Measurements from ENCODE around the gene TMA7. TPM values are rescaled to one million over a fixed set of nuclear protein-coding genes. Genes with fewer than 3 reads are reported as not detected.

Gene TMA7
- total RNA-seq, 2 donors from 2014 or later, result 194 to 286 TPM

DNA sequence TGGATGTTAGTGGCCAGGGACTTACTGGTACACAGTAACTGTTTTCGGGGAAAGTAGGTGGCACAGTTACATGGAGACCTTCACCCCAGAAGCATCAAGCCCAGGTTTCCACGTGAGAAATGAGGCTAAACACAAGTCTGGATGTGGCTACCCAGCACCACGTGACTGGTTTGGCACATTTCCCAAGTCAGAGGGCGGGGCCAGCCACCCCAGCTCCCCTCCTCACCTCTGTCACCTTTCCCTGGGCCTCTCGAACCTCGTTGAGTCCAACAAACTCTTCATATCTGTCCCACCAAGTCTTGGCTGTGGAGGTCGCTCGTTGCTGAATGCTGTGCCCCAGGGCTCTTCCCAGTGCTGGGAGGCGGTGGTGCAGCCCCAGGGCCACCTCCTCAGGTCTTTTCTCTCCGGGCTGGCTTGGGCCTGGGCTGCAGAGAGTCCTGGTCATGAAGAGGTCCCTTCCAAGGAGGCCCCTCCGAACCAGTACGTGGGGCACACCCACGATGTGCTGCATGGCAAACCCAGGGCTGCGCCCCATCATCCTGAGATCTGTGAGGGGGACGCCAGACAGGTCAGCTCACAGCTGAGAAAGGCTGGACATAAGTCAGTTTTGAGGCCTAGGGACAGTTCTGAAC lies 5.3 kb upstream of the TMA7 start:
- Histone ChIP-seq H3K4me3 (no peak overlapping the region), H3K27me3 (no peaks in the 10 kb centered on the region), H3K4me1 (peaks cover 0 to 33% of the 10 kb centered on the region in 2 donors), H3K9me3 (no peaks in the 10 kb centered on the region), H3K27ac (peak overlapping the region; percentile 19 to 25), H3K36me3 (no peaks in the 10 kb centered on the region)
- TF ChIP-seq, protein P1, sequence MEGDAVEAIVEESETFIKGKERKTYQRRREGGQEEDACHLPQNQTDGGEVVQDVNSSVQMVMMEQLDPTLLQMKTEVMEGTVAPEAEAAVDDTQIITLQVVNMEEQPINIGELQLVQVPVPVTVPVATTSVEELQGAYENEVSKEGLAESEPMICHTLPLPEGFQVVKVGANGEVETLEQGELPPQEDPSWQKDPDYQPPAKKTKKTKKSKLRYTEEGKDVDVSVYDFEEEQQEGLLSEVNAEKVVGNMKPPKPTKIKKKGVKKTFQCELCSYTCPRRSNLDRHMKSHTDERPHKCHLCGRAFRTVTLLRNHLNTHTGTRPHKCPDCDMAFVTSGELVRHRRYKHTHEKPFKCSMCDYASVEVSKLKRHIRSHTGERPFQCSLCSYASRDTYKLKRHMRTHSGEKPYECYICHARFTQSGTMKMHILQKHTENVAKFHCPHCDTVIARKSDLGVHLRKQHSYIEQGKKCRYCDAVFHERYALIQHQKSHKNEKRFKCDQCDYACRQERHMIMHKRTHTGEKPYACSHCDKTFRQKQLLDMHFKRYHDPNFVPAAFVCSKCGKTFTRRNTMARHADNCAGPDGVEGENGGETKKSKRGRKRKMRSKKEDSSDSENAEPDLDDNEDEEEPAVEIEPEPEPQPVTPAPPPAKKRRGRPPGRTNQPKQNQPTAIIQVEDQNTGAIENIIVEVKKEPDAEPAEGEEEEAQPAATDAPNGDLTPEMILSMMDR (IDR thresholded peaks at IDR 0.05), result no peak
- DNase-seq (ENCODE audit: low spot score), result no peak

DNA sequence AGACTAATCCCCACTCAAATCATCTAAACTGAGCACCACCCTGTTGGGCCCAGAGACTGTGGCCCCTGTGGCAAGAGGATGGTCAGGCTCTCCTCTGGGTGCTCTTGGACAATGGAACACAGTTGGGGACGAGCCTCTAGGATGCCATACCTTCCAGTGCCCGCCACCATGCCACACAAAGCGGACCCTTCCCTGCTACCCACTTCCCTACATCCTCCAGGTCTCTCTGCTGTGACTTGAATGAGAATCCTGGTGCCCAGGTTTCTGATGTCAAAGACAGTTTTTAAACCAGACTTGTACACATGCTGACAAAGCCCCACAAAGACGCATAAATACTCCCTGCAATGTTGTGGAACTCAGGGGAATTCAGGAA lies 4.8 kb upstream of the TMA7 start:
- peak overlapping the region; percentile 19 to 25 for H3K27ac ChIP-seq
- peaks cover 0 to 29% of the 10 kb centered on the region in 2 donors for H3K4me1 ChIP-seq
- TF ChIP-seq, protein P1 (IDR thresholded peaks at IDR 0.05), result no peak
- H3K9me3 ChIP-seq, result no peaks in the 10 kb centered on the region
- DNase-seq (ENCODE audit: low spot score), result no peak
- no peaks in the 10 kb centered on the region for H3K36me3 ChIP-seq
- no peaks in the 10 kb centered on the region for H3K27me3 ChIP-seq
- H3K4me3 ChIP-seq, result no peak overlapping the region

DNA sequence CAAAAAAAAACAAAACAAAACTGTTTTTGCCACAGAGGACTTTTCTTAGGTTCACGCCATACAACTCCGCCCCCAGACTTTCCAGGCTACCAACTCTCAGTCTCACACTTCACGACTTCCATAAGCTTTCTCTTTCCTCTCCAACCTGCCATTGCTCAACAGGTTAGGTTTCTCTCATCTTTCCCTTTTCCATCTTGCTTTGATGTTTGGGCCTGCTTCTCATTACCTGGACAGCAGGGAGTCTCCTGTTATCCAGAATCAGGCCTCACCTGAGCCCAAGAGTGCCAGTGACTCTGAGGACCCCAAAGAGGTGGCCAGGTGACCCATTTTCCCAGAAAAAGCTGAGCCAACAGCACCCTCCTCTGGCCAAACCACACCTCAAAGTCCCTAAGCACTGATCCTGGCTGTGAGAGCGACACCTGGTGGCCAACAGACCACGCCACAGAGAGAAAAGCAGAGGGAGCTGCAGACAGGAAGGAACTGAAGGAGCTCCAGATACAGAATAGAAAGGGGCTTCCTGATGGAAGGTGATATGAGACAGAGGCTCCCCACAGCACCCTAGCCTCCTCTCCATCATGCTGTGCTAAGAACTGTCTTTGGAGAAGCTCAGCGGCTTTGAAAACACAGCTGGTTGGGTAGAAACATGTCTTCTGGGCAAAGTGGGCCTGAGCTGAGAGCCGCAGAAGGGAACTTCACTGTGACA lies 4.1 kb upstream of the TMA7 start:
- no peaks in the 10 kb centered on the region for H3K36me3 ChIP-seq
- H3K27me3 ChIP-seq, result no peaks in the 10 kb centered on the region
- H3K9me3 ChIP-seq, result no peaks in the 10 kb centered on the region
- peak overlapping the region; percentile 8 to 25 for H3K27ac ChIP-seq
- H3K4me3 ChIP-seq, result no peak overlapping the region
- TF ChIP-seq, protein P1 (IDR thresholded peaks at IDR 0.05), result peak; percentile 97 to 98
- DNase-seq (ENCODE audit: low spot score), result peak; percentile 92
- H3K4me1 ChIP-seq, result peaks cover 0 to 28% of the 10 kb centered on the region in 2 donors

DNA sequence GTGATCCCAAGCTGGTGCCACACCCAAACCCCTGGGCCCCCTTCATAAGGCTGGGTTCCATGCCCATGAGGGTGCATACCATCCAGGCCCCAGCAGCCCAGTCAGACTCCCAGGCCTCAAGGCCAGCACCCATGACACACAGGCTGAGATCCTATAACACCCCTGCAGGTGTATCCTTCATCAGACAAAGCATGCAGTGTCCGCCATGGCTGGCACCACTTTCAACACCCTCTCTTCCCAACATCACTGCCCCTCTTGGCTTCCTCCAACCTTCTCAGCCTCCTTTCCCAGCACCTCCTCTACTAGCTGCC lies 3.6 kb upstream of the TMA7 start:
- Histone ChIP-seq H3K9me3 (no peaks in the 10 kb centered on the region), H3K27me3 (no peaks in the 10 kb centered on the region), H3K36me3 (no peaks in the 10 kb centered on the region), H3K27ac (no peak overlapping the region), H3K4me3 (no peak overlapping the region), H3K4me1 (peaks cover 0 to 33% of the 10 kb centered on the region in 2 donors)
- no peak for DNase-seq (ENCODE audit: low spot score)
- TF ChIP-seq, protein P1 (IDR thresholded peaks at IDR 0.05), result no peak

DNA sequence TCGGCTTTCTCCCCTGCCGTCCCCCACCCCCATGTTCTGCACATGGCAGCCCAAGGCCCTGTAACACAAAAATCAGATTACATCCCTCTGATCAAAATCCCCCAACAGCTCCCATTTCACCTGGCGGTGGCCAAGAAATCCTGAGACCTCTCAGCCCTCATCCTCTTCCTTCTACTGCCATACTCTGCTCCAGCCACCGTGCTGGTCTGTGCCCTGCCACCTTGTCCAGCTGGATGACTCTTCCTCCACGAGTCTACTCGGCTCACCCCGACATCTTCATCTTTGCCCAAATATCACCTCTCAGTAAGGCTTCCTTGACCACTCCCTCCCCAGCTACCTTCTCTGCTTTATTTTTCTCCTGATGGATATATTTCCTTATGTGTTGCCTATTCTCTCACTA lies 3.2 kb upstream of the TMA7 start:
- H3K27ac ChIP-seq, result no peak overlapping the region
- no peaks in the 10 kb centered on the region for H3K9me3 ChIP-seq
- no peaks in the 10 kb centered on the region for H3K27me3 ChIP-seq
- TF ChIP-seq, protein P1 (IDR thresholded peaks at IDR 0.05), result no peak
- peaks cover 0 to 37% of the 10 kb centered on the region in 2 donors for H3K4me1 ChIP-seq
- no peak overlapping the region for H3K4me3 ChIP-seq
- H3K36me3 ChIP-seq, result peaks cover 4% of the 10 kb centered on the region
- no peak for DNase-seq (ENCODE audit: low spot score)
